ENCODE data around the gene NELFB. TPM values are rescaled to one million over a fixed set of nuclear protein-coding genes. Genes with fewer than 3 reads are reported as not detected.

NELFB gene
- total and polyA plus RNA-seq, 2 of the 4 experiments (the other 2 are of a cell fraction) = 36.9 to 66.0 TPM

DNA sequence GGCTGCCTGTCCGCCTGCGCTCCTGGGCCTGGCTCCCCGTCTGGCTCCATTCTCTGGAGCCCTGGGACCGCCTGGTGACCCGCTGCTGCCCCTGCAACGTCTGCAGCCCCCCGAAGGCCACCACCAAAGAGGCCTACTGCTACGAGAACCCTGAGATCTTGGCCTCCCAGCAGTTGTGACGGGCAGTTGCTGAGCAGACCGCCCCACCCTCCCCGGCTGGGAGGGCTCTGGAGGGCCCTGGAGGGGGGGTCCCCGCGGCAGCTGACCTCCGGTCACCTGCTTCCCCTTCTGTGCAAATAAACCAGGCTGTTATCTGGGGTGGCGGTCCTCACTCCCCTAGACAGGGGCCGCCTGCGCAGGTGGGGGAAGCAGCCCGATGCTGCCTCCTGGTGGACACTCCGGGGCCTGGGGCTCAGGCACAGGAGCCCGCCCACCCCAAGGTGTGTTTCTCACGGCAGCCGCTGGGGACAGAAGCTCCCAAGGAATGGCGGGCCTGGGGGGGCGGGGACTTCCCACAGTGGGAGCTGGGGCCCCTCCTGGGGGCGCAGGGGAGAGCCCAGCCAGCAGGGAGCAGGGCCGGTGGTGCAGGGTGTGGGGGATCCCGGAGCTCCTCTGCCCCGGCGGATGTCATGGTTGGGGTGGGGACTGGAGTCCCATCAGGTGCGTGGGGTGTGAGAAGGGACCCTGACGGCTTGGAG, 18.7 kb upstream of the NELFB start:
- no peak overlapping the region for H4K5ac ChIP-seq (ENCODE audit: low read depth, low read length)

More for the DNA sequence above, 18.7 kb upstream of the NELFB start:
- POLR2A ChIA-PET (ENCODE audit: unreplicated experiment) = interaction anchor here (0.5 to 0.6 kb wide), 2 partner anchors 20 to 23 kb away, joined by 3 read pairs; no protein-coding TSS in a partner anchor
- Histone ChIP-seq H3K18ac (ENCODE audit: low read depth, low read length) (no peak overlapping the region), H2AK9ac (replicated peaks; ENCODE audit: low read depth, low read length, poor library complexity) (peak overlapping the region; percentile 89), H4K20me1 (ENCODE audit: insufficient read depth, low read length) (peaks cover 6% of the 10 kb centered on the region; the same call in 1 of the 2 replicates), H3K4ac (ENCODE audit: low read depth, low read length) (no peak overlapping the region), H3K27me3 (ENCODE audit: control insufficient read depth, insufficient read depth, low read length) (0 out of 2 replicates have a peak, but pooled peaks cover 1% of the 10 kb centered on the region), H3K4me3 (ENCODE audit: insufficient read depth, low read depth, low read length) (no peak overlapping the region), H4K8ac (ENCODE audit: low read depth in 2 of 2, low read length in 2 of 2) (no peak overlapping the region), H3K9me1 (ENCODE audit: insufficient read depth, low read length) (no peaks in the 10 kb centered on the region), H3K23ac (ENCODE audit: low read depth, low read length) (no peak overlapping the region), H2BK15ac (ENCODE audit: low read depth, low read length) (no peak overlapping the region), H3K56ac (ENCODE audit: extremely low read depth, insufficient read depth, low read length) (no peak overlapping the region), H3K27ac (ENCODE audit: insufficient read depth, low read length) (no peak overlapping the region), H2BK120ac (ENCODE audit: low read depth, low read length) (no peak overlapping the region), H3K9ac (ENCODE audit: low read depth, low read length) (no peak overlapping the region), H2BK20ac (ENCODE audit: low read depth, low read length) (no peak overlapping the region), H4K91ac (ENCODE audit: insufficient read depth, low read depth, low read length) (no peak overlapping the region), H3K9me3 (ENCODE audit: control insufficient read depth, insufficient read depth, low read length) (no peaks in the 10 kb centered on the region), H3K4me2 (ENCODE audit: low read depth, low read length) (no peak overlapping the region), H3K4me1 (ENCODE audit: control insufficient read depth, insufficient read depth, low read length) (peaks cover 5% of the 10 kb centered on the region; the same call in 1 of the 2 replicates), H2AK5ac (ENCODE audit: low read depth, low read length) (peak overlapping the region; percentile 73; the same call in 1 of the 2 replicates), H3K79me1 (ENCODE audit: low read depth in 1 of 2, low read length in 2 of 2) (peaks cover 8 to 27% of the 10 kb centered on the region in 2 experiments; a peak in 3 of 4 replicates), H3K36me3 (ENCODE audit: control insufficient read depth, insufficient read depth, low read length) (no peaks in the 10 kb centered on the region), H2BK5ac (ENCODE audit: low read depth, low read length, poor library complexity, severe bottlenecking) (no peak overlapping the region), H3K14ac (replicated peaks; ENCODE audit: low read depth, low read length) (no peak overlapping the region), H2AFZ (replicated peaks; ENCODE audit: low read length, poor library complexity) (peak overlapping the region; percentile 63)
- DNase-seq = peak; percentile 63
- dilution Hi-C loops (cut with HindIII; ENCODE audit: low sequenced_read_pairs, unreplicated experiment) = no loop called here
- WGBS, 2 experiments (ENCODE audit: extremely low coverage in 2 of 2, insufficient read length in 1 of 2) = 39% methylated on average over 12 of the region's 31 CpGs; no CpG with 5 or more reads in 1 of the 2 experiments
- CTCF ChIA-PET = interaction anchor here (0.6 to 1.0 kb wide), 7 partner anchors 9 to 153 kb away, joined by 3 to 6 read pairs (median 3); partner anchors contain the start of genes DPP7 and RNF224
- TF ChIP-seq MAZ (IDR thresholded peaks at IDR 0.05; ENCODE audit: borderline replicate concordance, low read depth, low read length) (peak; percentile 83), FOS (IDR thresholded peaks at IDR 0.05; ENCODE audit: low read depth, low read length) (no peak), SMC3 (IDR thresholded peaks at IDR 0.05; ENCODE audit: low read depth, low read length) (peak; percentile 79), BHLHE40 (IDR thresholded peaks at IDR 0.05; ENCODE audit: low read depth, low read length) (no peak), RAD21 (IDR thresholded peaks at IDR 0.05; ENCODE audit: low read length) (peak; percentile 81), RCOR1 (IDR thresholded peaks at IDR 0.05; ENCODE audit: insufficient replicate concordance, low read length) (no peak), RFX5 (IDR thresholded peaks at IDR 0.05; ENCODE audit: low read depth, low read length) (no peak), MAFK (IDR thresholded peaks at IDR 0.05; ENCODE audit: low read depth, low read length) (no peak)
- TF ChIP-seq, protein P1, sequence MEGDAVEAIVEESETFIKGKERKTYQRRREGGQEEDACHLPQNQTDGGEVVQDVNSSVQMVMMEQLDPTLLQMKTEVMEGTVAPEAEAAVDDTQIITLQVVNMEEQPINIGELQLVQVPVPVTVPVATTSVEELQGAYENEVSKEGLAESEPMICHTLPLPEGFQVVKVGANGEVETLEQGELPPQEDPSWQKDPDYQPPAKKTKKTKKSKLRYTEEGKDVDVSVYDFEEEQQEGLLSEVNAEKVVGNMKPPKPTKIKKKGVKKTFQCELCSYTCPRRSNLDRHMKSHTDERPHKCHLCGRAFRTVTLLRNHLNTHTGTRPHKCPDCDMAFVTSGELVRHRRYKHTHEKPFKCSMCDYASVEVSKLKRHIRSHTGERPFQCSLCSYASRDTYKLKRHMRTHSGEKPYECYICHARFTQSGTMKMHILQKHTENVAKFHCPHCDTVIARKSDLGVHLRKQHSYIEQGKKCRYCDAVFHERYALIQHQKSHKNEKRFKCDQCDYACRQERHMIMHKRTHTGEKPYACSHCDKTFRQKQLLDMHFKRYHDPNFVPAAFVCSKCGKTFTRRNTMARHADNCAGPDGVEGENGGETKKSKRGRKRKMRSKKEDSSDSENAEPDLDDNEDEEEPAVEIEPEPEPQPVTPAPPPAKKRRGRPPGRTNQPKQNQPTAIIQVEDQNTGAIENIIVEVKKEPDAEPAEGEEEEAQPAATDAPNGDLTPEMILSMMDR (conservative IDR thresholded peaks at IDR 0.05; ENCODE audit: low read depth, low read length) = peak; percentile 100
- in situ Hi-C loops (cut with MboI; ENCODE audit: low sequenced_read_pairs) = no loop called here
- ATAC-seq (ENCODE audit: low read depth) = peak; percentile 36
- intact Hi-C loops (cut with micrococcal nuclease) = no loop called here
- BruUV-seq (replicated peaks) = no TSS peak

All from IMR-90 (cell line).